Heart right ventricle (tissue), 16 donors: ENCODE measurements around the gene SHC4. TPM values are rescaled to one million over a fixed set of nuclear protein-coding genes. Genes with fewer than 3 reads are reported as not detected.

Experiments
- ATAC-seq, 8 donors: fragments of 200-7000 bp; cut with Tn5 transposase; one replicate each; pipeline ENCODE4 v1.9.1; 2020; ENCODE audit warnings: mild to moderate bottlenecking in 8 of 8, moderate library complexity in 8 of 8, moderate number of reproducible peaks in 1 of 8
- DNase-seq, 2 donors: peaks; one replicate each; pipeline ENCODE4 v3.0.0-alpha.2; 2020
- H3K27ac ChIP-seq, 10 donors: fragments of 200-600 bp; sonication (generic) in 2 of 10; one replicate each; pipeline versions ENCODE4 v1.5.0 to v1.8.0; 2020 to 2022; ENCODE audit warnings: mild to moderate bottlenecking in 3 of 10
- H3K27me3 ChIP-seq, 7 donors: fragments of 200-600 bp; one replicate each; pipeline ENCODE4 v1.8.0; 2021 to 2022; ENCODE audit warnings: mild to moderate bottlenecking in 2 of 7
- H3K36me3 ChIP-seq, 9 donors: fragments of 200-600 bp; sonication (generic) in 1 of 9; one replicate each; pipeline versions ENCODE4 v1.5.0 to v1.8.0; 2020 to 2022; ENCODE audit warnings: mild to moderate bottlenecking in 2 of 9
- H3K4me1 ChIP-seq, 9 donors: fragments of 200-600 bp; sonication (generic) in 1 of 9; one replicate each; pipeline versions ENCODE4 v1.5.0 to v1.8.0; 2020 to 2022; ENCODE audit warnings: mild to moderate bottlenecking in 4 of 9
- H3K4me3 ChIP-seq, 10 donors: fragments of 200-600 bp; sonication (generic) in 2 of 10; one replicate each; pipeline versions ENCODE4 v1.5.0 to v1.8.0; 2020 to 2022; ENCODE audit warnings: mild to moderate bottlenecking in 7 of 10, moderate library complexity in 2 of 10
- H3K9me3 ChIP-seq, 11 donors: fragments of 200-600 bp in 10 of 11; sonication (generic) in 2 of 11; one replicate each; pipeline versions ENCODE4 v1.5.0 to v1.8.0; 2013 to 2022; ENCODE audit warnings: mild to moderate bottlenecking in 2 of 11, control low read depth in 1 of 11, moderate library complexity in 1 of 11
- WGBS, 2 donors: extraction: QIAGEN DNeasy Blood & Tissue Kit; methylation state at CpG; one replicate each; pipeline ENCODE4 v1.1.7; 2013; ENCODE audit warnings: inconsistent platforms in 1 of 2; 5-methylcytosine and 5-hydroxymethylcytosine counted together
- intact Hi-C, 10 donors: fragments of 100-400 bp; cut with DNase I; formaldehyde crosslinking; loops; one replicate each; pipeline versions ENCODE4 v1.11.1 to v1.14.2; 2022
- polyA plus RNA-seq, 2 donors: library from polyadenylated mRNA; stranded (reverse); fragments of 200-250 nt; gene quantifications; one replicate each; pipeline ENCODE4 v1.2.3, GENCODE V29; 2013
- total RNA-seq, 10 donors: library from RNA; stranded (reverse); fragmentation: NEBNext Ultra II Directional in 3 of 10; extraction: Animal tissue kit (Norgen Biotek cat#: 25700) in 3 of 10; gene quantifications; one replicate each; pipeline versions ENCODE4 v1.2.1 to v1.2.4, GENCODE V29; 2021 to 2023
- TF ChIP-seq, protein P1 (sequence below), 9 donors: fragments of 200-600 bp; sonication (generic) in 2 of 9; IDR thresholded peaks; one replicate each; pipeline versions ENCODE4 v1.5.0 to v1.8.0; 2021 to 2022; ENCODE audit warnings: antibody characterized with exemption in 9 of 9, mild to moderate bottlenecking in 5 of 9, moderate library complexity in 1 of 9
- donor health status: Arrhythmogenic right ventricular cardiomyopathy.
- donor health status: ischemic (EF 13 %, LVEDD 7.1; RV severe dilation, severe dysfunction).
- donor health status: healthy with polysubstance abuse.
- donor health status: DM: no; HTN: yes; CAD: no.
- donor health status: DM: no; HTN: no; CAD: no.
- donor health status: ischemic (EF 25% LVEDD 6.9; RV normal size, moderate dysfunction).
- donor health status: ischemic (EF 25% LVEDD 5.7; RV mildly dilated, moderate dysfunction).
- donor health status: healthy.
- donor health status: DM: yes; HTN: yes; CAD: no.
- donor health status: Ischemic cardiomyopathy.
- donor health status: ischemic (EF 35%, LVEDD 5.7; RV mildly dilated, moderate dysfunction).
- donor health status: nonischemic (EF 11% LVEDD 7.7; RV severe dilation, severe dysfunction).
- donor health status: DM: yes; HTN: yes; CAD: no.
- donor health status: PGD.
- donor health status: ischemic (EF 29% LVEDD 5.4; RV normal size, mild dysfunction).
- donor health status: nonischemic (EF 23%, LVEDD 6.1; RV moderate dilation, normal function).

The SHC4 gene
- total and polyA plus RNA-seq, 12 donors = 1.2 to 4.9 (median 2.2) TPM

DNA sequence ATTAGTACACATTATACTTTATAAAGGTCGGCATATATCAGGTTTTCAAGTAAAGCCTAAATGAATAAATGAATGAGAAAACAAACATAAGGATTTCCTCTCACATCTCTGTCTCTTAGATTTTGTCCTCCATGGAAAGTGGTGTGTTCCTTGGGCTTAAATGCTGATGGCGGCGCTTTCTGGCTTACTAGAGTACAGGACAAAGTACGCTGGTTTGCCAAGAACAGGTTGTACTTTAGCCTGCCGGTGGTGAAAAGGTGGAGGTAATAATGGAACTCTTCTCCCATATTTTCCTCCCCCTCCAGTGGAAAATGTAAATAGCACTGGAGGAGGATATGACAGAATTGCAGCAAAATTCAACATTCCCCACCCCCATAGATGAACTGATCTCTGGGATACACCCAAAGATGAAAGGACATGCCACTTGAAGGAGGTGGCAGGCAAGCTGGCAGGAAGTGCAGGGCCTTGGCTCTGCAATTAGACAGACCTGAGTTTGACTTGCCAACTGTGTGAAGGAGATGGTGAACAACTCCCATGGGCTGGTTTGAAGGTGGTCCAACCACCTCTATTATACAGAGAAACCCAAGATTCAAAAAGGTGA is 182.1 kb downstream of the SHC4 start:
- TF ChIP-seq, protein P1, sequence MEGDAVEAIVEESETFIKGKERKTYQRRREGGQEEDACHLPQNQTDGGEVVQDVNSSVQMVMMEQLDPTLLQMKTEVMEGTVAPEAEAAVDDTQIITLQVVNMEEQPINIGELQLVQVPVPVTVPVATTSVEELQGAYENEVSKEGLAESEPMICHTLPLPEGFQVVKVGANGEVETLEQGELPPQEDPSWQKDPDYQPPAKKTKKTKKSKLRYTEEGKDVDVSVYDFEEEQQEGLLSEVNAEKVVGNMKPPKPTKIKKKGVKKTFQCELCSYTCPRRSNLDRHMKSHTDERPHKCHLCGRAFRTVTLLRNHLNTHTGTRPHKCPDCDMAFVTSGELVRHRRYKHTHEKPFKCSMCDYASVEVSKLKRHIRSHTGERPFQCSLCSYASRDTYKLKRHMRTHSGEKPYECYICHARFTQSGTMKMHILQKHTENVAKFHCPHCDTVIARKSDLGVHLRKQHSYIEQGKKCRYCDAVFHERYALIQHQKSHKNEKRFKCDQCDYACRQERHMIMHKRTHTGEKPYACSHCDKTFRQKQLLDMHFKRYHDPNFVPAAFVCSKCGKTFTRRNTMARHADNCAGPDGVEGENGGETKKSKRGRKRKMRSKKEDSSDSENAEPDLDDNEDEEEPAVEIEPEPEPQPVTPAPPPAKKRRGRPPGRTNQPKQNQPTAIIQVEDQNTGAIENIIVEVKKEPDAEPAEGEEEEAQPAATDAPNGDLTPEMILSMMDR (IDR thresholded peaks at IDR 0.05) = no peak
- ATAC-seq (no peak), DNase-seq (no peak)
- H3K27ac ChIP-seq = no peak overlapping the region
- no peaks in the 10 kb centered on the region for H3K27me3 ChIP-seq
- no peaks in the 10 kb centered on the region for H3K9me3 ChIP-seq
- intact Hi-C loops = no loop called here
- H3K36me3 ChIP-seq = peaks cover 0 to 51% (median 0%) of the 10 kb centered on the region in 9 donors
- H3K4me3 ChIP-seq = no peak overlapping the region
- peaks cover 0 to 6% (median 0%) of the 10 kb centered on the region in 9 donors for H3K4me1 ChIP-seq
- WGBS, 2 donors = 96 to 99% methylated on average over 5 of the region's 5 CpGs

DNA sequence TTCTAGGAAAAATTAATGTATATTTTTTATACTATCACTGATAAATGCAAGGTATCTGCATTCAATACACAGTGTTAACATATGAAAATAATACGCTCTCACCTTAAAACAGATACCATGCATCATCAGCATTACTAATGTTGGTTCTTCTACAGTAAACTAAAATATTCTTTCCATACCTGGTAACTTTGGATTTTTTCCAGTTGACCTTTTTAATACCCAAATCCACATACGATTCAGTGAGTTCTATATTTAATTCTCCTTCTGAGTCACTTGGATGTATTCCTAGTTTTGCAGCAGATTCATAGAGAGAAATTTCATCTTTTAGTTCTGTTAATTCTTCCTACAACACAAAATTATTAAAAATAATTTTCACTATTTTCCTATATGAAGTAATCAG is 182.7 kb downstream of the SHC4 start:
- H3K36me3 ChIP-seq = peaks cover 0 to 51% (median 0%) of the 10 kb centered on the region in 9 donors
- no peaks in the 10 kb centered on the region for H3K27me3 ChIP-seq
- H3K27ac ChIP-seq = no peak overlapping the region
- no peak for DNase-seq
- no peaks in the 10 kb centered on the region for H3K9me3 ChIP-seq
- 73 to 75% methylated on average over 2 of the region's 2 CpGs for whole genome bisulfite sequencing, 2 donors
- no peak overlapping the region for H3K4me3 ChIP-seq
- TF ChIP-seq, protein P1 (IDR thresholded peaks at IDR 0.05) = no peak
- H3K4me1 ChIP-seq = peaks cover 0 to 6% (median 0%) of the 10 kb centered on the region in 9 donors
- no peak for ATAC-seq
- intact Hi-C loops = no loop called here

- 77 to 78% methylated on average over 10 of the region's 10 CpGs for WGBS, 2 donors
- Histone ChIP-seq H3K4me1 (peaks cover 0 to 6% (median 0%) of the 10 kb centered on the region in 9 donors), H3K27ac (peak overlapping the region in 4 of 10 donors; percentile 15 to 41 (median 32)), H3K9me3 (peaks cover 0 to 13% (median 0%) of the 10 kb centered on the region in 11 donors), H3K36me3 (peaks cover 0 to 42% (median 0%) of the 10 kb centered on the region in 9 donors), H3K27me3 (no peaks in the 10 kb centered on the region), H3K4me3 (no peak overlapping the region)
- TF ChIP-seq, protein P1 (IDR thresholded peaks at IDR 0.05) = no peak
- intact Hi-C loops = no loop called here
- DNase-seq = no peak
- ATAC-seq = peak in 1 of 8 donors; percentile 29
Observed at GRCh38 chr15:48778331-48778730, 185.4 kb downstream of the SHC4 start.

- no peaks in the 10 kb centered on the region for H3K27me3 ChIP-seq
- intact Hi-C loops = no loop called here
- TF ChIP-seq, protein P1 (IDR thresholded peaks at IDR 0.05) = no peak
- DNase-seq (no peak), ATAC-seq (peak in 3 of 8 donors; percentile 35 to 71 (median 38))
- H3K4me3 ChIP-seq = no peak overlapping the region
- peak overlapping the region in 4 of 10 donors; percentile 15 to 41 (median 32) for H3K27ac ChIP-seq
- H3K4me1 ChIP-seq = peaks cover 0 to 6% (median 0%) of the 10 kb centered on the region in 9 donors
- peaks cover 0 to 13% (median 0%) of the 10 kb centered on the region in 11 donors for H3K9me3 ChIP-seq
- WGBS, 2 donors = 56 to 68% methylated on average over 1 of the region's 1 CpG
- peaks cover 0 to 36% (median 0%) of the 10 kb centered on the region in 9 donors for H3K36me3 ChIP-seq
Observed at GRCh38 chr15:48777645-48778330, 185.9 kb downstream of the SHC4 start.
